ENCODE results near the gene CHCHD6. TPM values are rescaled to one million over a fixed set of nuclear protein-coding genes. Genes with fewer than 3 reads are reported as not detected.

The CHCHD6 gene
- total RNA-seq, 2 donors from 2014 or later = 23.6 to 34.4 TPM

DNA sequence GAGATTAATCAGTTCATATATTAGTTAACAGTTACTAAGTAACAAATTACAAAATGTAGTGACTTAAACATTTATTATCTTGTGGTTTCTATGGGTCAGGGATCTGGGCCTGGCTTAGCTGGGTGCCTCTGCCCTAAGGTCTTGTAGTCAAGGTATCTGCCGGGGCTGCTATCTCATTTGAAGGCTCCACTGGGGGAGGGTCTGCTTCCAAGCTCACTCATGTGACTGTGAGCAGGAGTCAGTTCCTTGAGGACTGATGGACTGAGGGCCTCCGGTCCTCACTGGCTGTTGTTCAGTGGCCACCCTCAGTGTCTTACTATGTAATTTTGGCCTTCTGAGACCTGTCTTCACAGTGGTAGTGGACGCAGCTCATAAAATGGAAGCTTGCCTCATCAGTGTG is 143.0 kb downstream of the CHCHD6 start:
- peaks cover 44% of the 10 kb centered on the region for H3K4me1 Mint-ChIP-seq
- WGBS, 2 experiments (ENCODE audit: insufficient coverage in 1 of 2, insufficient read length in 1 of 2) = 91 to 95% methylated on average over 3 of the region's 3 CpGs
- no peak overlapping the region for H3K27ac ChIP-seq (ENCODE audit: low read depth, low read length)

DNA sequence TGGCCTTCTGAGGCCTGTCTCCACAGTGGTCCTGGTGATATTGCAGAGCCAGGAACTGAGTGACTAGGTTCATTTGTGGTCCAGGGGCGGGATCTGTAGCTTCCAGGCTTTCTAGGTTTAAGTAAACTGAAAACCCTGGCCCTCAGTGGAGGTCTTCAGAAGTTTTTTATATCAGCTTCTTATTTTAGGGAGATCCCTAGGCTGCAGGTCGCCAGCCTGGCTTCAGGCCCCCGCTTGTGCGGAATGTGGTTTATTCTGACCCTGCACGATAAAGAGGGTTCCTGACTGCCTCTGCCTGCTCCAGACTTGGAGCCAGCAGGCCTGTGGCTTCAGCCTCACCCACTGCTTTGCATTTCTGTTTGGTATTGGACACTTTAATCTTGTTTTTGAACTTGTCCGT is 145.0 kb downstream of the CHCHD6 start:
- WGBS, 2 experiments (ENCODE audit: insufficient coverage in 1 of 2, insufficient read length in 1 of 2) = 89 to 93% methylated on average over 5 to 6 of the region's 6 CpGs
- TF ChIP-seq CTCF (conservative IDR thresholded peaks at IDR 0.05) = no peak
- Histone ChIP-seq H3K4me1 (ENCODE audit: control insufficient read depth, insufficient read depth, low read length) (peaks cover 44% of the 10 kb centered on the region), H3K4me3 (ENCODE audit: low read length) (no peak overlapping the region), H3K27ac (ENCODE audit: low read depth, low read length) (no peak overlapping the region), H3K27me3 (ENCODE audit: control insufficient read depth, insufficient read depth, low read length, poor library complexity, severe bottlenecking) (no peaks in the 10 kb centered on the region), H3K9ac (ENCODE audit: extremely low read depth, low read length, poor library complexity, severe bottlenecking) (no peak overlapping the region), H3K9me3 (ENCODE audit: control insufficient read depth, low read length) (no peaks in the 10 kb centered on the region), H3K36me3 (ENCODE audit: control insufficient read depth, insufficient read depth, low read length) (no peaks in the 10 kb centered on the region)
- peak; percentile 46 for DNase-seq
- Mint-ChIP-seq H3K4me1 (peaks cover 61% of the 10 kb centered on the region), H3K27ac (no peak overlapping the region), H3K9me3 (no peaks in the 10 kb centered on the region), H3K4me3 (no peak overlapping the region), H3K36me3 (ENCODE audit: low read depth) (peaks cover 3% of the 10 kb centered on the region), H3K27me3 (ENCODE audit: insufficient read depth) (no peaks in the 10 kb centered on the region)

More for the DNA sequence above, 143.0 kb downstream of the CHCHD6 start:
- H3K4me3 Mint-ChIP-seq = no peak overlapping the region
- no peaks in the 10 kb centered on the region for H3K27me3 Mint-ChIP-seq (ENCODE audit: insufficient read depth)
- no peak overlapping the region for H3K9ac ChIP-seq (ENCODE audit: extremely low read depth, low read length, poor library complexity, severe bottlenecking)
- no peaks in the 10 kb centered on the region for H3K9me3 Mint-ChIP-seq
- no peaks in the 10 kb centered on the region for H3K27me3 ChIP-seq (ENCODE audit: control insufficient read depth, insufficient read depth, low read length, poor library complexity, severe bottlenecking)
- DNase-seq = peak; percentile 46
- H3K9me3 ChIP-seq (ENCODE audit: control insufficient read depth, low read length) = no peaks in the 10 kb centered on the region
- no peak overlapping the region for H3K4me3 ChIP-seq (ENCODE audit: low read length)
- peaks cover 3% of the 10 kb centered on the region for H3K36me3 Mint-ChIP-seq (ENCODE audit: low read depth)
- TF ChIP-seq CTCF (conservative IDR thresholded peaks at IDR 0.05) = no peak
- H3K4me1 ChIP-seq (ENCODE audit: control insufficient read depth, insufficient read depth, low read length) = peaks cover 29% of the 10 kb centered on the region
- H3K36me3 ChIP-seq (ENCODE audit: control insufficient read depth, insufficient read depth, low read length) = no peaks in the 10 kb centered on the region
- H3K27ac Mint-ChIP-seq = no peak overlapping the region

GRCh38 chr3:126849768-126850167 is 145.7 kb downstream of the CHCHD6 start:
- H3K9me3 Mint-ChIP-seq = no peaks in the 10 kb centered on the region
- peak overlapping the region; percentile 95 for H3K27ac Mint-ChIP-seq
- no peaks in the 10 kb centered on the region for H3K9me3 ChIP-seq (ENCODE audit: control insufficient read depth, low read length)
- peaks cover 69% of the 10 kb centered on the region for H3K4me1 Mint-ChIP-seq
- H3K4me3 Mint-ChIP-seq = no peak overlapping the region
- H3K9ac ChIP-seq (ENCODE audit: extremely low read depth, low read length, poor library complexity, severe bottlenecking) = peak overlapping the region; percentile 7
- H3K36me3 Mint-ChIP-seq (ENCODE audit: low read depth) = peaks cover 3% of the 10 kb centered on the region
- TF ChIP-seq CTCF (conservative IDR thresholded peaks at IDR 0.05) = no peak
- no peaks in the 10 kb centered on the region for H3K27me3 ChIP-seq (ENCODE audit: control insufficient read depth, insufficient read depth, low read length, poor library complexity, severe bottlenecking)
- H3K4me1 ChIP-seq (ENCODE audit: control insufficient read depth, insufficient read depth, low read length) = peaks cover 45% of the 10 kb centered on the region
- no peaks in the 10 kb centered on the region for H3K36me3 ChIP-seq (ENCODE audit: control insufficient read depth, insufficient read depth, low read length)
- DNase-seq = no peak
- no peak overlapping the region for H3K4me3 ChIP-seq (ENCODE audit: low read length)
- no peaks in the 10 kb centered on the region for H3K27me3 Mint-ChIP-seq (ENCODE audit: insufficient read depth)
- WGBS, 2 experiments (ENCODE audit: insufficient coverage in 1 of 2, insufficient read length in 1 of 2) = 94 to 95% methylated on average over 5 to 6 of the region's 6 CpGs
- no peak overlapping the region for H3K27ac ChIP-seq (ENCODE audit: low read depth, low read length)
